H1 (cell line): ENCODE results near the gene TNFRSF8. TPM values are rescaled to one million over a fixed set of nuclear protein-coding genes. Genes with fewer than 3 reads are reported as not detected.

Experiments
- CTCF ChIA-PET: fragments of 300-600 bp; sonication (Branson Sonifier 250); formaldehyde crosslinking; loops from one replicate; lab custom pipeline; 2021; ENCODE audit not compliant: partially characterized antibody; lab: Charles Lee
- POLR2A ChIA-PET: fragments of 300-600 bp; sonication (Branson Sonifier 250); formaldehyde crosslinking; loops from one replicate; lab custom pipeline; 2021; ENCODE audit warnings: inconsistent platforms; ENCODE audit not compliant: partially characterized antibody; lab: Charles Lee
- DNase-seq, 2 experiments: peaks; one replicate each; pipeline versions ENCODE4 v3.0.0 to v3.0.0-alpha.2; 2010 to 2022; ENCODE audit warnings: low spot score in 2 of 2, low read depth in 1 of 2, mixed read lengths in 1 of 2
- FAIRE-seq: peaks from 2 replicates; lab custom pipeline; 2011; peaks lifted over from hg19 to GRCh38; lab: Jason Lieb, UNC
- H2AFZ ChIP-seq: 2 replicates; pipeline ENCODE4 v1.8.1; 2012; ENCODE audit warnings: low read length, inconsistent platforms
- H2AK5ac ChIP-seq: 2 replicates; pipeline ENCODE4 v1.6.1; 2013; ENCODE audit warnings: low read depth, low read length
- H2BK120ac ChIP-seq: replicated peaks from 2 replicates; pipeline ENCODE3; 2013; ENCODE audit warnings: low read depth, low read length, inconsistent platforms
- H2BK12ac ChIP-seq: 2 replicates; pipeline ENCODE4 v1.6.1; 2013; ENCODE audit warnings: low read depth, low read length
- H2BK15ac ChIP-seq: 2 replicates; pipeline ENCODE4 v1.6.1; 2013; ENCODE audit warnings: low read length
- H2BK20ac ChIP-seq: 2 replicates; pipeline ENCODE4 v1.6.1; 2013; ENCODE audit warnings: low read length
- H2BK5ac ChIP-seq: 2 replicates; pipeline ENCODE4 v1.6.1; 2013; ENCODE audit warnings: low read depth, low read length
- H3K14ac ChIP-seq: 2 replicates; pipeline ENCODE4 v1.6.1; 2013; ENCODE audit warnings: inconsistent platforms; ENCODE audit not compliant: insufficient read length
- H3K18ac ChIP-seq: 2 replicates; pipeline ENCODE4 v1.6.1; 2013; ENCODE audit warnings: low read length; ENCODE audit errors: extremely low read depth
- H3K23ac ChIP-seq: 2 replicates; pipeline ENCODE4 v1.6.1; 2013; ENCODE audit warnings: inconsistent platforms; ENCODE audit not compliant: insufficient read length
- H3K23me2 ChIP-seq: 2 replicates; pipeline ENCODE4 v1.6.1; 2013; ENCODE audit warnings: low read depth, low read length
- H3K27ac ChIP-seq: 2 replicates; pipeline ENCODE4 v1.6.1; 2011; ENCODE audit warnings: low read depth, low read length, inconsistent platforms
- H3K27me3 ChIP-seq, 4 experiments: replicated peaks in 1 of 4; 1 replicate in 1 of 4; 2 replicates in 3 of 4; pipeline versions ENCODE4 v1.6.1 to v1.8.1; 2011 to 2013; ENCODE audit warnings: low read length in 3 of 4, mild to moderate bottlenecking in 3 of 4, inconsistent platforms in 2 of 4, mixed read lengths in 2 of 4, moderate library complexity in 1 of 4; ENCODE audit not compliant: control insufficient read depth in 3 of 4, insufficient read depth in 3 of 4; ENCODE audit errors: extremely low read depth in 1 of 4
- H3K36me3 ChIP-seq, 4 experiments: 2 replicates each; pipeline versions ENCODE4 v1.6.1 to v1.8.1; 2011 to 2013; ENCODE audit warnings: mild to moderate bottlenecking in 4 of 4, low read length in 3 of 4, moderate library complexity in 2 of 4, control low read depth in 1 of 4, inconsistent platforms in 1 of 4; ENCODE audit not compliant: insufficient read depth in 4 of 4, control insufficient read depth in 2 of 4
- H3K4ac ChIP-seq: replicated peaks from 2 replicates; pipeline ENCODE3; 2013; ENCODE audit warnings: low read length, low read depth, mixed read lengths, inconsistent platforms; ENCODE audit not compliant: insufficient read length
- H3K4me1 ChIP-seq, 4 experiments: replicated peaks in 1 of 4; 1 replicate in 1 of 4; 2 replicates in 3 of 4; pipeline versions ENCODE4 v1.6.1 to v1.8.1; 2011 to 2013; ENCODE audit warnings: low read length in 3 of 4, inconsistent platforms in 2 of 4, mixed read lengths in 1 of 4; ENCODE audit not compliant: insufficient read depth in 4 of 4, control insufficient read depth in 3 of 4
- H3K4me2 ChIP-seq, 2 experiments: 2 replicates each; pipeline versions ENCODE4 v1.6.1 to v1.8.1; 2011 to 2013; ENCODE audit warnings: low read depth in 2 of 2, low read length in 2 of 2, control low read depth in 1 of 2, inconsistent platforms in 1 of 2, mild to moderate bottlenecking in 1 of 2; ENCODE audit not compliant: insufficient read depth in 1 of 2
- H3K4me3 ChIP-seq, 4 experiments: fragments of 200-600, 300-600 bp in 1 of 4; sonication (generic), shearing (Covaris generic), sonication (Bioruptor Twin) in 1 of 4; 2 replicates each; pipeline versions ENCODE4 v1.5.1 to v1.8.1; 2011 to 2016; ENCODE audit warnings: low read length in 4 of 4, low read depth in 3 of 4, control low read depth in 2 of 4, inconsistent platforms in 2 of 4, mild to moderate bottlenecking in 2 of 4, mixed read lengths in 1 of 4, moderate library complexity in 1 of 4; ENCODE audit not compliant: insufficient read depth in 2 of 4; ENCODE audit errors: extremely low read depth in 1 of 4
- H3K56ac ChIP-seq: replicated peaks from 2 replicates; pipeline ENCODE3; 2013; ENCODE audit warnings: low read depth, mild to moderate bottlenecking, mixed read lengths, low read length, inconsistent platforms; ENCODE audit not compliant: insufficient read length
- H3K79me1 ChIP-seq: 2 replicates; pipeline ENCODE4 v1.6.1; 2013; ENCODE audit warnings: low read depth, low read length, control low read depth
- H3K79me2 ChIP-seq, 2 experiments: 2 replicates each; pipeline versions ENCODE4 v1.6.1 to v1.8.1; 2012 to 2013; ENCODE audit warnings: low read length in 2 of 2, mild to moderate bottlenecking in 2 of 2, inconsistent platforms in 1 of 2; ENCODE audit not compliant: insufficient read depth in 2 of 2, control insufficient read depth in 1 of 2
- H3K9ac ChIP-seq, 4 experiments: replicated peaks in 1 of 4; 1 replicate in 1 of 4; 2 replicates in 3 of 4; pipeline versions ENCODE4 v1.6.1 to v1.8.1; 2011 to 2013; ENCODE audit warnings: low read depth in 3 of 4, low read length in 3 of 4, control low read depth in 2 of 4, mild to moderate bottlenecking in 2 of 4, moderate library complexity in 2 of 4, inconsistent platforms in 1 of 4; ENCODE audit errors: extremely low read depth in 1 of 4
- H3K9me3 ChIP-seq, 2 experiments: 2 replicates each; pipeline versions ENCODE4 v1.6.1 to v1.8.1; 2012 to 2013; ENCODE audit warnings: mild to moderate bottlenecking in 2 of 2, moderate library complexity in 2 of 2, control low read depth in 1 of 2, inconsistent platforms in 1 of 2, low read depth in 1 of 2, low read length in 1 of 2, mixed read lengths in 1 of 2; ENCODE audit not compliant: insufficient read depth in 2 of 2
- H4K20me1 ChIP-seq, 2 experiments: replicated peaks in 1 of 2; 2 replicates each; pipeline versions ENCODE3 to v1.8.1; 2011 to 2013; ENCODE audit warnings: inconsistent platforms in 2 of 2, low read length in 2 of 2, mild to moderate bottlenecking in 1 of 2; ENCODE audit not compliant: insufficient read depth in 2 of 2, control insufficient read depth in 1 of 2
- H4K5ac ChIP-seq: 2 replicates; pipeline ENCODE4 v1.6.1; 2013; ENCODE audit warnings: low read length, low read depth, mixed read lengths, inconsistent platforms; ENCODE audit not compliant: insufficient read length
- H4K8ac ChIP-seq: 2 replicates; pipeline ENCODE4 v1.8.0; 2013; ENCODE audit warnings: mild to moderate bottlenecking, moderate library complexity, low read length, inconsistent platforms; ENCODE audit not compliant: insufficient read depth; ENCODE audit errors: extremely low read depth
- H4K91ac ChIP-seq: replicated peaks from 2 replicates; pipeline ENCODE3; 2013; ENCODE audit warnings: low read length, mixed read lengths, inconsistent platforms; ENCODE audit not compliant: insufficient read length
- ASH2L ChIP-seq: fragments of 200-600, 300-600 bp; sonication (generic); IDR thresholded peaks from one replicate; pipeline ENCODE4 v1.7.1; 2017; ENCODE audit warnings: low read length
- CBX5 ChIP-seq: fragments of 300-800, 300-1000 bp; sonication (generic); IDR thresholded peaks from 2 replicates; pipeline ENCODE4 v1.7.1; 2016; ENCODE audit warnings: antibody characterized with exemption, low read length, low read depth
- CHD1 ChIP-seq: IDR thresholded peaks from 2 replicates; pipeline ENCODE4 v1.6.1; 2012; ENCODE audit warnings: low read depth, low read length, improper control_type of control experiment
- GTF2F1 ChIP-seq: IDR thresholded peaks from 2 replicates; pipeline ENCODE4 v1.6.1; 2012; ENCODE audit warnings: low read depth, low read length, improper control_type of control experiment, borderline replicate concordance
- KDM4A ChIP-seq: IDR thresholded peaks from one replicate; pipeline ENCODE4 v1.7.1; 2012; ENCODE audit warnings: low read depth, mild to moderate bottlenecking, moderate library complexity, low read length, inconsistent platforms; ENCODE audit not compliant: severe bottlenecking
- SIX5 ChIP-seq: IDR thresholded peaks from 2 replicates; pipeline ENCODE4 v1.6.1; 2011; ENCODE audit warnings: mild to moderate bottlenecking, low read depth, low read length
- SP2 ChIP-seq: IDR thresholded peaks from 2 replicates; pipeline ENCODE4 v1.6.1; 2012; ENCODE audit warnings: mild to moderate bottlenecking, low read length, inconsistent platforms
- WGBS, 2 experiments: shearing (Covaris generic) in 1 of 2; methylation state at CpG; one replicate each; pipeline versions ENCODE4 v1.1.6 to v1.1.7; 2013 to 2015; ENCODE audit warnings: low lambda C conversion rate in 2 of 2, mixed read lengths in 2 of 2, inconsistent platforms in 1 of 2, low coverage in 1 of 2, missing lambda C conversion rate in 1 of 2; ENCODE audit not compliant: insufficient replicate concordance in 2 of 2, insufficient coverage in 1 of 2, insufficient read length in 1 of 2; ENCODE audit errors: extremely low coverage in 1 of 2, missing lambda C conversion rate in 1 of 2; 5-methylcytosine and 5-hydroxymethylcytosine counted together
- polyA plus RNA-seq, 7 experiments: library from polyadenylated mRNA; depleted of rRNA in 3 of 7; stranded (reverse) in 5 of 7; unstranded in 2 of 7; fragments of >200 nt in 5 of 7; fragments of 200-250 nt in 2 of 7; gene quantifications; 1 replicate in 5 of 7; 2 replicates in 1 of 7; 4 replicates in 1 of 7; pipeline versions ENCODE4 v1.2.1 to v1.2.3, GENCODE V29; 2011 to 2013; ENCODE audit warnings: missing spikeins in 2 of 7, mixed read lengths in 2 of 7
- total RNA-seq: library from RNA; stranded (reverse); fragmentation: NEBNext Ultra II Directional; extraction: Animal tissue kit (Norgen Biotek cat#: 25700); gene quantifications from 2 replicates; pipeline ENCODE4 v1.2.1, GENCODE V29; 2021
- TF ChIP-seq, protein P1 (sequence below): IDR thresholded peaks from 2 replicates; pipeline ENCODE4 v1.6.1; 2011; ENCODE audit warnings: low read length, improper control_type of control experiment
- TF ChIP-seq, protein P2 (sequence below): IDR thresholded peaks from 2 replicates; pipeline ENCODE4 v1.6.1; 2011; ENCODE audit warnings: low read depth, mild to moderate bottlenecking, low read length; ENCODE audit not compliant: insufficient read depth

Gene TNFRSF8
- total and polyA plus RNA-seq, 2 of the 8 experiments (the other 6 are each of a cell fraction or from before 2014, with no cell fraction given): 23.2 to 32.7 TPM

GRCh38 chr1:12075195-12076114, 12.4 kb downstream of the TNFRSF8 start:
- H2BK120ac ChIP-seq: no peak overlapping the region
- H3K79me2 ChIP-seq: peaks cover 0 to 21% of the 10 kb centered on the region in 2 experiments; a peak in 2 of 4 replicates
- TF ChIP-seq GTF2F1: no peak
- TF ChIP-seq KDM4A: no peak
- no peak for TF ChIP-seq SP2
- TF ChIP-seq CBX5: no peak
- TF ChIP-seq, protein P1, sequence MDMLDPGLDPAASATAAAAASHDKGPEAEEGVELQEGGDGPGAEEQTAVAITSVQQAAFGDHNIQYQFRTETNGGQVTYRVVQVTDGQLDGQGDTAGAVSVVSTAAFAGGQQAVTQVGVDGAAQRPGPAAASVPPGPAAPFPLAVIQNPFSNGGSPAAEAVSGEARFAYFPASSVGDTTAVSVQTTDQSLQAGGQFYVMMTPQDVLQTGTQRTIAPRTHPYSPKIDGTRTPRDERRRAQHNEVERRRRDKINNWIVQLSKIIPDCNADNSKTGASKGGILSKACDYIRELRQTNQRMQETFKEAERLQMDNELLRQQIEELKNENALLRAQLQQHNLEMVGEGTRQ: no peak
- TF ChIP-seq, protein P2, sequence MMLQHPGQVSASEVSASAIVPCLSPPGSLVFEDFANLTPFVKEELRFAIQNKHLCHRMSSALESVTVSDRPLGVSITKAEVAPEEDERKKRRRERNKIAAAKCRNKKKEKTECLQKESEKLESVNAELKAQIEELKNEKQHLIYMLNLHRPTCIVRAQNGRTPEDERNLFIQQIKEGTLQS: no peak
- no peak for TF ChIP-seq ASH2L
- TF ChIP-seq CHD1: no peak
- TF ChIP-seq SIX5: no peak

More at GRCh38 chr1:12075195-12076114, 12.4 kb downstream of the TNFRSF8 start:
- H2AK5ac ChIP-seq: no peak overlapping the region
- 0 out of 2 replicates have a peak, but pooled peaks cover 4% of the 10 kb centered on the region for H3K23me2 ChIP-seq
- DNase-seq (no peak), FAIRE-seq (no peak)
- CTCF ChIA-PET: interaction anchor here (0.6 to 2.0 kb wide), 4 partner anchors 10 to 31 kb away, joined by 3 to 11 read pairs (median 4); partner anchors contain the start of gene TNFRSF8
- H3K9ac ChIP-seq: no peak overlapping the region
- no peak overlapping the region for H3K23ac ChIP-seq
- 88% methylated on average over 19 of the region's 19 CpGs; no CpG with 5 or more reads in 1 of the 2 experiments for WGBS, 2 experiments
- no peak overlapping the region for H2BK5ac ChIP-seq
- no peaks in the 10 kb centered on the region; a peak in 1 of 4 replicates for H3K9me3 ChIP-seq
- H3K56ac ChIP-seq: no peak overlapping the region
- no peak overlapping the region for H3K14ac ChIP-seq
- H3K4me1 ChIP-seq: peaks cover 3 to 22% (median 6%) of the 10 kb centered on the region in 4 experiments
- H4K8ac ChIP-seq: no peak overlapping the region
- peaks cover 0 to 2% (median 0%) of the 10 kb centered on the region in 4 experiments; a peak in 2 of 8 replicates for H3K36me3 ChIP-seq
- no peak overlapping the region for H3K4me2 ChIP-seq
- H2BK12ac ChIP-seq: no peak overlapping the region
- H3K4ac ChIP-seq: no peak overlapping the region
- H2BK20ac ChIP-seq: no peak overlapping the region
- POLR2A ChIA-PET: interaction anchor here (0.7 to 2.0 kb wide), 3 partner anchors 16 to 168 kb away, joined by 3 to 6 read pairs (median 5); no protein-coding TSS in a partner anchor
- no peaks in the 10 kb centered on the region for H3K27me3 ChIP-seq
- H4K5ac ChIP-seq: no peak overlapping the region
- 0 out of 2 replicates have a peak, but pooled peaks cover 2% of the 10 kb centered on the region for H3K79me1 ChIP-seq
- no peak overlapping the region for H3K27ac ChIP-seq
- no peak overlapping the region for H2AFZ ChIP-seq
- peaks cover 0 to 4% of the 10 kb centered on the region in 2 experiments for H4K20me1 ChIP-seq
- no peak overlapping the region for H4K91ac ChIP-seq
- no peak overlapping the region for H3K4me3 ChIP-seq
- H2BK15ac ChIP-seq: no peak overlapping the region
- H3K18ac ChIP-seq: no peak overlapping the region
